ENCODE data around the gene SLC26A3. TPM values are rescaled to one million over a fixed set of nuclear protein-coding genes. Genes with fewer than 3 reads are reported as not detected.

The SLC26A3 gene
- total RNA-seq, 2 donors from 2014 or later, result 973 to 1,169 TPM

DNA sequence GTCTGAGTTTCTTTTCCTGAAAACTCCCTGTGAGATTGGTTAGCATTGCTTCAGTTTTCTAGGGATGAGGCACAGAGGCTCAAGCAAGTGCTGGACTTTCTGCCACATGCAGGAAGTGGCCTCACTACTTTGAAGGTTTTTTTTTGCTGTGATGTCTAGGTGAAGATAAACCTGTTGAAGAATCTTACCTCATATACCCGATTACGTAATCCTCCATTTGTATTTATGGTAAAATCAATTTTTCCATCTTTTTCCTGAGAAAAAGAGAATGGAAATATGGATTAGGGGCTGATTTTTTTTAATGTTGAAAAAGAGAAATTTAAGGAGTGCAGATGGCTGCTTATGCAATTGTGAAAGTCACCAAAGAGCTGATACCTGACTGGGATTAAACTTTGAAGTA is 35.6 kb downstream of the SLC26A3 start:
- no peaks in the 10 kb centered on the region for H3K9me3 ChIP-seq
- H3K36me3 ChIP-seq, result no peaks in the 10 kb centered on the region
- DNase-seq, result no peak
- TF ChIP-seq CTCF (IDR thresholded peaks at IDR 0.05), result no peak
- H3K4me1 ChIP-seq, result no peaks in the 10 kb centered on the region
- no peak overlapping the region for H3K9ac ChIP-seq (ENCODE audit: low read depth in 2 of 2, low read length in 2 of 2)
- no peak overlapping the region for H3K4me3 ChIP-seq
- intact Hi-C loops (cut with DNase I), result no loop called here
- no peaks in the 10 kb centered on the region for H3K27me3 ChIP-seq
- H3K27ac ChIP-seq, result no peak overlapping the region

DNA sequence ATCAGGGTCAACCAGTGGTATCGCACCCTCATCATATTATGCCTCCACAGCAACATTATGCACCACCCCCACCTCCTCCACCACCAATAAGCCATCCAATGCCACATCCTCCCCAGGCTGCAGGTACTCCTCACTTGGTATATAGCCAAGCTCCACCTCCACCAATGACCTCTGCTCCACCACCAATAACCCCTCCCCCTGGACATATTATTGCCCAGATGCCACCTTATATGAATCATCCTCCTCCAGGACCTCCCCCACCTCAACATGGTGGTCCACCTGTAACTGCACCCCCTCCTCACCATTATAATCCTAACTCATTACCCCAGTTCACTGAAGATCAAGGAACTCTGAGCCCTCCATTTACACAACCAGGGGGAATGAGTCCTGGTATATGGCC is 44.4 kb downstream of the SLC26A3 start:
- H3K27me3 ChIP-seq, result no peaks in the 10 kb centered on the region
- H3K36me3 ChIP-seq, result peaks cover 19% of the 10 kb centered on the region
- no peak overlapping the region for H3K4me3 ChIP-seq
- no peak overlapping the region for H3K9ac ChIP-seq (ENCODE audit: low read depth in 2 of 2, low read length in 2 of 2)
- H3K9me3 ChIP-seq, result no peaks in the 10 kb centered on the region
- no peak for TF ChIP-seq CTCF (IDR thresholded peaks at IDR 0.05)
- H3K4me1 ChIP-seq, result no peaks in the 10 kb centered on the region
- intact Hi-C loops (cut with DNase I), result no loop called here
- no peak for DNase-seq
- no peak overlapping the region for H3K27ac ChIP-seq

DNA sequence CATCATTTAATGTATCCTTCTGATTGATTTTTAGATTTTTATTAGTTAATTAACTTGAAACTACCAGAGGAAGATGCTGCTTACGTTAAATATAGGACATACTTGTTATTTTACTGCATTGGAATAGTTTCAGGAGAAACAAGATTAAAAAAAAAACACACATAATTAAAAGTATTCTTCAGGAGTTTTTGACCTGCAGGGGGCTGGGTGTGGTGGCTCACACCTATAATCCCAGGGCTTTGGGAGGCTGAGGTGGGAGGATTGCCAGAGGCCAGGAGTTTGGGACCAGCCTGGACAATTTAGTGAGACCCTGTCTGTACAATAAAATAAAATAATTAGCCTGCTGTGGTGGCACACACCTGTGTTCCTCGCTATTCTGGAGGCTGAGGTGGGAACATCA is 48.4 kb downstream of the SLC26A3 start:
- intact Hi-C loops (cut with DNase I), result no loop called here
- no peak for DNase-seq

GRCh38 chr7:107751113-107751512 is 51.9 kb downstream of the SLC26A3 start:
- H3K27ac ChIP-seq, result no peak overlapping the region
- no peak for DNase-seq
- H3K4me1 ChIP-seq, result no peaks in the 10 kb centered on the region
- H3K9ac ChIP-seq (ENCODE audit: low read depth in 2 of 2, low read length in 2 of 2), result no peak overlapping the region
- intact Hi-C loops (cut with DNase I), result no loop called here
- no peaks in the 10 kb centered on the region for H3K9me3 ChIP-seq
- H3K36me3 ChIP-seq, result peaks cover 7% of the 10 kb centered on the region
- no peak for TF ChIP-seq CTCF (IDR thresholded peaks at IDR 0.05)
- H3K4me3 ChIP-seq, result no peak overlapping the region
- H3K27me3 ChIP-seq, result no peaks in the 10 kb centered on the region

More for the DNA sequence above, 48.4 kb downstream of the SLC26A3 start:
- no peaks in the 10 kb centered on the region for H3K27me3 ChIP-seq
- peaks cover 16% of the 10 kb centered on the region for H3K36me3 ChIP-seq
- H3K27ac ChIP-seq, result no peak overlapping the region
- H3K4me1 ChIP-seq, result no peaks in the 10 kb centered on the region
- no peaks in the 10 kb centered on the region for H3K9me3 ChIP-seq
- no peak for TF ChIP-seq CTCF (IDR thresholded peaks at IDR 0.05)
- no peak overlapping the region for H3K4me3 ChIP-seq
- H3K9ac ChIP-seq (ENCODE audit: low read depth in 2 of 2, low read length in 2 of 2), result no peak overlapping the region

DNA sequence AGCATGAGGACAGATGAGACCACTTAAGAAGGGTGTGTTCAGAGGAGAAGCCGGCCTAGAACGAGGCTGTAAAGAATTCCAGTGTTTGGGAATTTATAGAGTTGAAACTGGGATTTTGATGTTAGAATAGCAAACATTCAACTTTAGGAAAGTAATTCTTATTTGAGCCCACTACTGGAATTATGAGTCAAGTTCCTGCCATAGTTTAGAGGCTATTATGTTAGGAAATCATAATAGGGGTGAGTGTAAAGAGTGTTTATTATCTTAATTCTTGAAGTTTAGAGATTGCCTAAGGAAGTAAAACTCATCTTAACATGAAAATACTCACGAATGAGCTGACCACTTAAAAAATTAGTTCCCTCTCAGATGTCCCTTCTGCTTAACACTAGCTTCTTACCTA is 57.0 kb downstream of the SLC26A3 start:
- no peak for DNase-seq
- intact Hi-C loops (cut with DNase I), result no loop called here
- Histone ChIP-seq H3K4me3 (no peak overlapping the region), H3K36me3 (no peaks in the 10 kb centered on the region), H3K9ac (ENCODE audit: low read depth in 2 of 2, low read length in 2 of 2) (no peak overlapping the region), H3K27ac (no peak overlapping the region), H3K27me3 (no peaks in the 10 kb centered on the region), H3K4me1 (peaks cover 14% of the 10 kb centered on the region), H3K9me3 (no peaks in the 10 kb centered on the region)
- TF ChIP-seq CTCF (IDR thresholded peaks at IDR 0.05), result no peak

- TF ChIP-seq CTCF (IDR thresholded peaks at IDR 0.05), result no peak
- Histone ChIP-seq H3K9ac (ENCODE audit: low read depth in 2 of 2, low read length in 2 of 2) (peak overlapping the region; percentile 88 to 95), H3K4me3 (peak overlapping the region; percentile 71), H3K4me1 (peaks cover 14% of the 10 kb centered on the region), H3K9me3 (no peaks in the 10 kb centered on the region), H3K27me3 (no peaks in the 10 kb centered on the region), H3K36me3 (no peaks in the 10 kb centered on the region), H3K27ac (peak overlapping the region; percentile 94)
- intact Hi-C loops (cut with DNase I), result no loop called here
- DNase-seq, result no peak
Measured at GRCh38 chr7:107744345-107744750, 58.7 kb downstream of the SLC26A3 start.
